GM18861 (cell line): ENCODE measurements around the gene RELN.

Experiments used
- ATAC-seq: cut with Tn5 transposase; IDR thresholded peaks from one replicate; pipeline ENCODE4 v1.9.1; 2021; ENCODE audit not compliant: unreplicated experiment

Gene RELN

GRCh38 chr7:103731169-103731568, 258.3 kb downstream of the RELN start:
- ATAC-seq = no peak

GRCh38 chr7:103729026-103729425, 260.4 kb downstream of the RELN start:
- ATAC-seq = no peak

- ATAC-seq = no peak
Observed at GRCh38 chr7:103727982-103728610, 261.4 kb downstream of the RELN start.

GRCh38 chr7:103719070-103719469, 270.4 kb downstream of the RELN start:
- ATAC-seq = no peak

GRCh38 chr7:103718482-103719061, 270.9 kb downstream of the RELN start:
- no peak for ATAC-seq

GRCh38 chr7:103717574-103717973, 271.9 kb downstream of the RELN start:
- no peak for ATAC-seq

- ATAC-seq = no peak
Observed at GRCh38 chr7:103715376-103716120, 273.9 kb downstream of the RELN start.

- ATAC-seq = no peak
Observed at GRCh38 chr7:103714376-103714927, 275.0 kb downstream of the RELN start.

GRCh38 chr7:103712991-103713778, 276.3 kb downstream of the RELN start:
- no peak for ATAC-seq

GRCh38 chr7:103711413-103711812, 278.0 kb downstream of the RELN start:
- no peak for ATAC-seq

GRCh38 chr7:103710247-103710646, 279.2 kb downstream of the RELN start:
- ATAC-seq = no peak

GRCh38 chr7:103706805-103707204, 282.7 kb downstream of the RELN start:
- ATAC-seq = no peak

GRCh38 chr7:103705542-103705941, 283.9 kb downstream of the RELN start:
- ATAC-seq = no peak

- no peak for ATAC-seq
Observed at GRCh38 chr7:103704701-103705100, 284.8 kb downstream of the RELN start.

- ATAC-seq = no peak
Observed at GRCh38 chr7:103702982-103703381, 286.5 kb downstream of the RELN start.

GRCh38 chr7:103702454-103702853, 287.0 kb downstream of the RELN start:
- ATAC-seq = no peak

- ATAC-seq = no peak
Observed at GRCh38 chr7:103699032-103699431, 290.4 kb downstream of the RELN start.

GRCh38 chr7:103698064-103698463, 291.4 kb downstream of the RELN start:
- no peak for ATAC-seq

GRCh38 chr7:103695521-103695920, 293.9 kb downstream of the RELN start:
- ATAC-seq = no peak

GRCh38 chr7:103694304-103694703, 295.2 kb downstream of the RELN start:
- ATAC-seq = no peak

GRCh38 chr7:103691291-103691690, 298.2 kb downstream of the RELN start:
- ATAC-seq = no peak
